Astrocyte of the cerebellum (primary cell): ENCODE measurements around the gene CERS5.

Experiments used
- DNase-seq: peaks from one replicate; pipeline ENCODE4 v3.0.0-alpha.2; 2011; ENCODE audit warnings: low read depth
- H3K4me3 ChIP-seq: 2 replicates; pipeline ENCODE4 v1.5.1; 2011; ENCODE audit warnings: mild to moderate bottlenecking, low read depth, low read length, moderate library complexity
- in situ Hi-C: cut with HindIII; loops from 2 replicates; pipeline ENCODE4 v1.10.0; 2017; ENCODE audit warnings: low sequenced_read_pairs
- TF ChIP-seq, protein P1 (sequence below): IDR thresholded peaks from 2 replicates; pipeline ENCODE4 v1.5.1; 2012; ENCODE audit warnings: low read length, low read depth, moderate library complexity, mild to moderate bottlenecking; ENCODE audit errors: missing control alignments

The CERS5 gene, protein sequence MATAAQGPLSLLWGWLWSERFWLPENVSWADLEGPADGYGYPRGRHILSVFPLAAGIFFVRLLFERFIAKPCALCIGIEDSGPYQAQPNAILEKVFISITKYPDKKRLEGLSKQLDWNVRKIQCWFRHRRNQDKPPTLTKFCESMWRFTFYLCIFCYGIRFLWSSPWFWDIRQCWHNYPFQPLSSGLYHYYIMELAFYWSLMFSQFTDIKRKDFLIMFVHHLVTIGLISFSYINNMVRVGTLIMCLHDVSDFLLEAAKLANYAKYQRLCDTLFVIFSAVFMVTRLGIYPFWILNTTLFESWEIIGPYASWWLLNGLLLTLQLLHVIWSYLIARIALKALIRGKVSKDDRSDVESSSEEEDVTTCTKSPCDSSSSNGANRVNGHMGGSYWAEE

DNA sequence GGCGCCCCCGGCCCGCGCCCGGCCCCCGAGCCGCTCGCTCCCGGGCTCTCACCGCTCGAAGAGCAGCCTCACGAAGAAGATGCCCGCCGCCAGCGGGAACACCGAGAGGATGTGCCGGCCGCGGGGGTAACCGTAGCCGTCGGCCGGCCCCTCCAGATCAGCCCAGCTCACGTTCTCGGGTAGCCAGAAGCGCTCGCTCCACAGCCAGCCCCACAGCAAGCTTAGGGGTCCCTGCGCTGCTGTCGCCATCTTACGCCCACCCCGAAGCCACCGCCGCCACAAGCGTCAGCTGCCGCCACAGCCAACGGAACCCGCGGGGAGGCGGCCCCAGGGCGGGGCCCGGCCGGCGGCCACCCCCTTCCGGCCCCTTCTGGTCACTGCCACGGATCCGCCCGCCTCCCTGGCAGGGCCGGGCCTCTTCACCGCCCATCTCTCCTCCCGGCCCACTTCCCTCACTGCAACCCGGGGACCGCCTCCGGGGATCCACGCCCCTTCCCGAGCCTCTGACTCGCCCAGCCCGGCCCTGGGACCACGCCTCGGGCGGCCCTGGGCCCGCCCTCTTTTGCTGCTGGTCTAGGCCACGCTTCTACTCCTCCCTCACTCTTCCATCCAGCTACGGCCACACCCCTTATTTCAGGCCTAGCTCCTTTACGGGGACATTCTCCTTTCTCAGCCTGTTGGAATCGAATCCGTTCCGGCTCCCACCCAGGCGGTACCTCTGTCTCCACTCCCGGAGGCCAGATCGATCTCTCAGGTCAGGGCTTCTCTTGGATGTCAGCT, at the start of gene CERS5:
Gene CERS5 (minus strand): TSS at position 321 of the 780 bp plus-strand sequence. CDS start 72 bp downstream, at position 249.
- H3K4me3 ChIP-seq, result peak within 1 kb of the TSS; percentile 89
- in situ Hi-C loops, result no loop called here
- TF ChIP-seq, protein P1, sequence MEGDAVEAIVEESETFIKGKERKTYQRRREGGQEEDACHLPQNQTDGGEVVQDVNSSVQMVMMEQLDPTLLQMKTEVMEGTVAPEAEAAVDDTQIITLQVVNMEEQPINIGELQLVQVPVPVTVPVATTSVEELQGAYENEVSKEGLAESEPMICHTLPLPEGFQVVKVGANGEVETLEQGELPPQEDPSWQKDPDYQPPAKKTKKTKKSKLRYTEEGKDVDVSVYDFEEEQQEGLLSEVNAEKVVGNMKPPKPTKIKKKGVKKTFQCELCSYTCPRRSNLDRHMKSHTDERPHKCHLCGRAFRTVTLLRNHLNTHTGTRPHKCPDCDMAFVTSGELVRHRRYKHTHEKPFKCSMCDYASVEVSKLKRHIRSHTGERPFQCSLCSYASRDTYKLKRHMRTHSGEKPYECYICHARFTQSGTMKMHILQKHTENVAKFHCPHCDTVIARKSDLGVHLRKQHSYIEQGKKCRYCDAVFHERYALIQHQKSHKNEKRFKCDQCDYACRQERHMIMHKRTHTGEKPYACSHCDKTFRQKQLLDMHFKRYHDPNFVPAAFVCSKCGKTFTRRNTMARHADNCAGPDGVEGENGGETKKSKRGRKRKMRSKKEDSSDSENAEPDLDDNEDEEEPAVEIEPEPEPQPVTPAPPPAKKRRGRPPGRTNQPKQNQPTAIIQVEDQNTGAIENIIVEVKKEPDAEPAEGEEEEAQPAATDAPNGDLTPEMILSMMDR, result no peak

DNA sequence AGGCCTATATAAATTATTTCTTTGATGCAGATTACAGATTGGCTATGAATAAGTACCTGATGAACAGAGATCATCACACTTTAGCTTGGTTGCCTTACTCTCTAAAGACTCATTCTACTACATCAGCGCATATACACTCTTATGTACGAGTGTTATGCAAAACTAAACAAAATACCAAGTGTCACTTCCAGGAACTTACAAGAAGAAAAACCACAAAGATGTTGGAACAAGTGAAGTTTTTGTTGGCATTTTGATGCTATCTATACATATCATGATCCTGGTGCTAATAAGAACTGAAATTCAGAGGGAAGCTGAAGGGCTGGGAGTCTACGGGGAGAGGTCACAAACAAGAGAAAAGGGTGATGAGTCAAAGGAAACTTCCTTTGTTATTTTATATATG, 47.9 kb upstream of the CERS5 start:
- no peak overlapping the region for H3K4me3 ChIP-seq
- in situ Hi-C loops, result no loop called here
- DNase-seq, result no peak
- TF ChIP-seq, protein P1, result no peak

More for the DNA sequence above, at the start of gene CERS5:
- peak; percentile 96 for DNase-seq

DNA sequence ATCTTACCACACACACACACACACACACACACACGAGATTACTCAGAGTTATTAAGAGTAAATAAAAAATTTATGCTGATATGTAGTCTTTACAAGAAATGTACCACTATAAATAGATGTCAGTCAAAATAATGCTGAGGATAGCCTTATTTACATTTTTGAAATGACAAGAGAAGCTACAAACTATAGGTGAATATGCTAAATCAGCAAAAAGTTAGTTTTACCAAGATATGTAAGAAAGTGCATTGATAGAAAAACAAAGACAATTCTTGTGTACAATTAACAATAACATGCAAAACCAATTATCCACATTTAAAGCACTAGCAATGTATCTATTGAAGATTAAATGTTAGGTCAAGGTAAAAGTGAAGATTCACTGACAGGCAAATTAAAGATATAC, 46.8 kb upstream of the CERS5 start:
- no peak for DNase-seq
- in situ Hi-C loops, result no loop called here
- TF ChIP-seq, protein P1, result no peak
- H3K4me3 ChIP-seq, result no peak overlapping the region

DNA sequence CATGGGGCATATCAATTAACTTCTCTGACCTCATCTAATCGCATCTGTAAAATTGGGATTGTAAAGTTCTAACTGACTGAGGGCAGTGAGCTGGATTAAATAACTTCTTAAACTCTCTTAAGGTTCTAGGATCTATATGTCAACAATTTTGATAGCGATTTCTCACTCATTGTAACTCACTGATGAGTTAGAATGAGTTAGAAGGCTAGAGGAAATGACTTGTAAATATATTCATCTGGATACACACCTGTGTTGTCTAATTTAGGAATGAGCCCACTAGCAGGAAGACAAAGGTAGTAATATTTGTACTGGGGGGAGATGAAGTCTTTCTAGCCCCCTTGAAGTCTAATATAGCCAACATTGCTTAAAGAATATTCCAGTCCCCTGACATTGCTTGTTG, 46.3 kb upstream of the CERS5 start:
- TF ChIP-seq, protein P1, result no peak
- H3K4me3 ChIP-seq, result no peak overlapping the region
- DNase-seq, result no peak
- in situ Hi-C loops, result no loop called here

DNA sequence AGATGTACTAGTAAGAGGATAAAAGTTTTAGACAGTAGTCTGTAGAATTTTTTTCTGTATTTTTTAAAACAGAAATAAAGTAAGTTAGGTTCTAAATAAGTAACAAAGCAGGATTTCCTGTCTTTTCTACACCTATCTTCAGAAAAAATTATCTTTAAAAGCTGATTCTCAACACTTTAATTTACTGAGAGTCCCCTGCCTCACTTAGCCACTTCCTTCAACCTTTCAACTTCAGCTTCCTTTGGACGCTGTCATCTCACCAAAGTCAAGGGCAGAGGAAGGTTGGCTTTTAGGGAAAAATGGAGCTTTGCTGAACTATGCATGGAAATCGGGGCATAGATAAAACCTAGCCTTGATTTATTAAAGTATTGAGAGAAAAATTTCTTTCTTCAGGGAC, 44.9 kb upstream of the CERS5 start:
- TF ChIP-seq, protein P1, result no peak
- H3K4me3 ChIP-seq, result no peak overlapping the region
- no peak for DNase-seq
- in situ Hi-C loops, result no loop called here

DNA sequence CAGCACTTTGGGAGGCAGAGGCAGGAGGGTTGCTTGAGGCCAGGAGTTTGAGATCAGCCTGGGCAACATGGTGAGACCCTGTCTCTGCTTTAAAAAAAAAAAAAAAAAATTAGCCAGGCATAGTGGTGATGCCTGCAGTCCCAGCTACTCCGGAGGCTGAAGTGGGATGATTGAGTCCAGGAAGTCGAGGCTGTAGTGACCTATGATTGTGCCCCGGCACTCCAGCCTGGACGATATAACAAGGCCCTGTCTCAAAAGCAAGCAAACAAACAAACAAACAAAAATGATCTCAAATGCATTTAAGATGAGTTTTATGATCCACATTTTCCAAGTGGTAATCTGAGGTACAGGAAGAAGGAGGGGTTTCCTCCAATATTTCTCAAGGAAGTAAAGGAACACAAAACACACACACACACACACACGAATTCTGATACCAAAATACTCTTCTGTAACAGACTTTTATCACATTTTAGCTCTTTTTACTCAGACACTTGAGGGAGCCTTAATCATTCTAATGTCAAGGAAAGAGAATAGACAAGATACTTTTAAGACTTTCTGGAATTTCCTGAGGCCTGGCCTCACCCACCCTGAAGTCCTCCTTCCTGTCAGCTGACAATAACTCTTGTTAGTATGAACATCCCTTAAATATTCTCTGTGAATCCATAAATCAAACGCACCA, 44.4 kb upstream of the CERS5 start:
- H3K4me3 ChIP-seq, result no peak overlapping the region
- in situ Hi-C loops, result no loop called here
- DNase-seq, result no peak
- TF ChIP-seq, protein P1, result no peak
